Fibroblast of mammary gland (primary cell): ENCODE measurements around the gene NUP210.

Source experiments
- DNase-seq: peaks from one replicate; pipeline ENCODE4 v3.0.0-alpha.2; 2010; ENCODE audit warnings: low read depth
- H3K4me3 ChIP-seq: 2 replicates; pipeline ENCODE4 v1.5.1; 2011; ENCODE audit warnings: low read depth, mild to moderate bottlenecking, low read length, moderate library complexity; ENCODE audit not compliant: control insufficient read depth
- CTCF ChIP-seq: conservative IDR thresholded peaks from 2 replicates; pipeline ENCODE4 v1.5.1; 2011; ENCODE audit warnings: low read depth, low read length, inconsistent platforms; ENCODE audit not compliant: control insufficient read depth, insufficient read depth

NUP210 gene

DNA sequence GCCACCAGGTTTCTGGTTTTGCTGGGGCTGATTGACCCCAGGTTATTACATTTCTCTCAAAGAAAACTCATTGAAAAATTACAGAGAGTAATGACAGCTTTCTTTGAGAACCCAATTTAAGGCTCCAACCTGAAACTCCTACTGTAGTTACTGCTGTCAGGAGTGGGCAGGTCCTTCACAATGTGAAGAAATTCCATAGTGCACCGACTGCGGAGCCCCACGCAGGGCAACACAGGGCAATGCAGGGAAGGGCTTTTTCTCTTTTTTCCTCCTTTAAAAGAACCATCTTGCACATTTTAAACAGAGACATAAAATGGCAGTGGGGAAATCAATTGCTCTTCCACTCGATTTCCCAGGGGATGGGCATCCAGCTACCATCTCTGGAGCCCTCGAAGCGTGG lies 74.3 kb downstream of the NUP210 start:
- no peak for DNase-seq
- TF ChIP-seq CTCF: no peak
- no peak overlapping the region for H3K4me3 ChIP-seq

- no peak for DNase-seq
- H3K4me3 ChIP-seq: no peak overlapping the region
These were observed 74.8 kb downstream of the NUP210 start for GRCh38 chr3:13345284-13345683.

DNA sequence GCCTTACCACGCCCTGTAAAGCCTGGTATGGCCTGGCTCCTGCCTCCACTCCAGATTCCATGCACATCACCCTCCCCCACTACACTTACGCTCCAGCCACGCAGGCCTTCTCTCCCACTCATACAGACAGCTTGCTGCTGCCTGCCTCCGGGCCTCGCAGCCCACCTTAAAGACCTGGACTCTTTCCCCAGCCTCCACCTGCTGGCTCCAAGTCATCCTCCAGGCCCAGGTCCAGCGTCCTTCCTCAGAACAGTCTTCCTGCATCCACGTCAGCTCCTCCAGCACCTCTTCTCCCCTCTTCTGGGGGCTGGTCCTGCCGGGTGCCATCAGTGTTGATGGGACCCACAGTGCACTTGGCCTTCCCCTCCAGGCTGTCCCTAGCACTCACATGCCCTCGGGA lies 75.5 kb downstream of the NUP210 start:
- H3K4me3 ChIP-seq: no peak overlapping the region
- DNase-seq: no peak
- TF ChIP-seq CTCF: no peak

More at GRCh38 chr3:13345284-13345683, 74.8 kb downstream of the NUP210 start:
- no peak for TF ChIP-seq CTCF

DNA sequence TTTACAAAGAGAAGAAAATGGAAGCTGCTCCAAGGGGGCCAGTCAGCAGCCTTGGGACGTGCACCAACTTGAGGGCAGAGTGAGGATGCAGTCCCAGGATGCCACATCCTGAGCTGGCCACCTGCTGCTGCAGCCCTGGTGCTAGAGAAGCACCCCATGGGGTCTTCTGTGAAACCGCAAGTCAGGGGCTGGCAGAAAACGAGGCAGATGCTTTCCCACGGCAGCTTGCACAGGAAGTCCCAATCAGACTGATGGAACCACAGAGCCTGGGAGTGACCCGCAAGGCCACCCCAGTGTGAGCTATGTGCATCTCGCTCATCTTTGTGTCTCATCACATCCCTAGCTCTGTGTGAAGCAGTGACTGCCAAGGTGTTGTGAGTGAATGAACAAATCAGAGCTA lies 76.5 kb downstream of the NUP210 start:
- no peak for DNase-seq
- H3K4me3 ChIP-seq: no peak overlapping the region
- no peak for TF ChIP-seq CTCF

DNA sequence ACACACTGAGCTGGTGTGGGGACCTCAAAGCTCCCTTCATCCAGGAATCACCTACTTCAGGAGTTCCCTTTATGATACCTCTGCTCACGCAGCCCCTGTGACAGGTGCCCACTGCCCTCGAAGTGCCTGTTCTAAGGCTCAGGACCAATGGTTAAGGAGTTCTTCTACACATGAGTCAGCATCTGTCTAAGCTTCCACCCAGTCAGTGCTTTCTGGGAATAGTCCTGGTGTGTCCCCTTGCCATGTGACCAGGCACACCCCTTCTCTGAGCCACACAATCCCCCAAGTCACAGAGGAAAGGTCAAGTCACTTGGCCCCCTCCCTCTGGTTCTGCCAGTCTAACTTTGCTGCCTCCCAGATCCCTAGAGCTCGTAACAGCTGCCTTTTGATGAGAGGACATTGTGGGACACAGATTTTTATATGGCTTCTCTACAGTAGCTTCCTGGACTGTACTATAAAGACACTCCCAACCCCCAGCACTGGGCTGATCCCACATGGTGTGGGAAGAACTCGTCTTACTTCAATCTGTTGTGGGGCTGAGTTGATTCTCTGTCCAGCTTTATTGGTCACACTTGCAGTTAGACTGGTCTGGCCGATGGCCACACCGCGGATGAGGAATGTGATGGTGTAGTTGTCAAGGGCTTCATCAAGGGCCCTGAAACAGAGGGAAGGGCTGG lies 78.8 kb downstream of the NUP210 start:
- DNase-seq: no peak
- H3K4me3 ChIP-seq: no peak overlapping the region
- TF ChIP-seq CTCF: no peak

GRCh38 chr3:13339833-13340232 lies 80.3 kb downstream of the NUP210 start:
- H3K4me3 ChIP-seq: no peak overlapping the region
- no peak for TF ChIP-seq CTCF
- no peak for DNase-seq

GRCh38 chr3:13338996-13339395 lies 81.1 kb downstream of the NUP210 start:
- DNase-seq: no peak
- no peak for TF ChIP-seq CTCF
- H3K4me3 ChIP-seq: no peak overlapping the region
